A673 (cell line): ENCODE measurements around the gene HIBCH.

Experiments
- EZH2 ChIP-seq: fragments of 200-600 bp; sonication (generic); IDR thresholded peaks from 2 replicates; pipeline ENCODE4 v1.6.1; 2017; ENCODE audit warnings: borderline replicate concordance, low read depth, mild to moderate bottlenecking, mixed read lengths, antibody characterized with exemption, low read length; ENCODE audit not compliant: poor library complexity, severe bottlenecking
- TF ChIP-seq, protein P1 (sequence below): fragments of 300-800, 200-600 bp; sonication (generic); conservative IDR thresholded peaks from 2 replicates; pipeline ENCODE4 v1.5.1; 2017; ENCODE audit warnings: low read depth, mild to moderate bottlenecking, antibody characterized with exemption, low read length, moderate library complexity, mixed read lengths

DNA sequence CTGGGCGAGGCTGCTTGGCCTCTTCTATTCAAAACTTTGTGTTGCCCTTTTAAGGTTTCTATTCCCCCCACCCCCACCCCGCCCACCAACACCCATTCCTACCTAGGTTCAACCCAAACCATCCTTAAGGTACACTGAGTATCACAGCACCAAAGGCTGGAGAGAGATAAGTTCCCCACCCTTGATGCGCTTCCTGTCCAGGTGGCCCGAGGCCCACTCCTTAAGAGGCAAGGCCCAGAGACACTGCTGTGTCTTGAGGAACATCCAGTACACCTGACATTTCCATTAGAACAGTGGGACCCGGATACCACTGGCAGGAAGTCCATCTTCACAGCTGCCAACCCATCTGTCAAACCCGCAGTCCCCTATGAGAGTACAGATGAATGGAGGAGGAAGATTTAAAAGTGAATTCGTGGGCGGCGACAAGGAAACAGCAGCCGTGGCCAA is 23.5 kb upstream of the HIBCH start:
- TF ChIP-seq, protein P1, sequence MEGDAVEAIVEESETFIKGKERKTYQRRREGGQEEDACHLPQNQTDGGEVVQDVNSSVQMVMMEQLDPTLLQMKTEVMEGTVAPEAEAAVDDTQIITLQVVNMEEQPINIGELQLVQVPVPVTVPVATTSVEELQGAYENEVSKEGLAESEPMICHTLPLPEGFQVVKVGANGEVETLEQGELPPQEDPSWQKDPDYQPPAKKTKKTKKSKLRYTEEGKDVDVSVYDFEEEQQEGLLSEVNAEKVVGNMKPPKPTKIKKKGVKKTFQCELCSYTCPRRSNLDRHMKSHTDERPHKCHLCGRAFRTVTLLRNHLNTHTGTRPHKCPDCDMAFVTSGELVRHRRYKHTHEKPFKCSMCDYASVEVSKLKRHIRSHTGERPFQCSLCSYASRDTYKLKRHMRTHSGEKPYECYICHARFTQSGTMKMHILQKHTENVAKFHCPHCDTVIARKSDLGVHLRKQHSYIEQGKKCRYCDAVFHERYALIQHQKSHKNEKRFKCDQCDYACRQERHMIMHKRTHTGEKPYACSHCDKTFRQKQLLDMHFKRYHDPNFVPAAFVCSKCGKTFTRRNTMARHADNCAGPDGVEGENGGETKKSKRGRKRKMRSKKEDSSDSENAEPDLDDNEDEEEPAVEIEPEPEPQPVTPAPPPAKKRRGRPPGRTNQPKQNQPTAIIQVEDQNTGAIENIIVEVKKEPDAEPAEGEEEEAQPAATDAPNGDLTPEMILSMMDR: no peak
- no peak for TF ChIP-seq EZH2
